ENCODE measurements around the gene DCDC1. TPM values are rescaled to one million over a fixed set of nuclear protein-coding genes. Genes with fewer than 3 reads are reported as not detected.

Gene DCDC1
- total RNA-seq, 1 experiment from 2014 or later = not detected

- DNase-seq (ENCODE audit: low read depth, low spot score) (no peak), ATAC-seq (no peak)
- no peaks in the 10 kb centered on the region for H3K27me3 ChIP-seq (ENCODE audit: control insufficient read depth, insufficient read depth, low read length)
- intact Hi-C loops (cut with micrococcal nuclease; ENCODE audit: unreplicated experiment) (loop anchor here (1.0 to 5.0 kb wide), 2 partner anchors 635 to 936 kb away; no protein-coding TSS in a partner anchor), in situ Hi-C loops (cut with HindIII; ENCODE audit: low pct_unique_long_range_greater_than_20kb, low sequenced_read_pairs) (no loop called here)
- H3K4me3 ChIP-seq (ENCODE audit: low read depth in 2 of 2, low read length in 2 of 2) = no peak overlapping the region
- no TSS peak for BruUV-seq (replicated peaks)
- no peaks in the 10 kb centered on the region for H3K9me3 ChIP-seq (ENCODE audit: control insufficient read depth, insufficient read depth, low read depth, low read length)
- TF ChIP-seq, protein P1, sequence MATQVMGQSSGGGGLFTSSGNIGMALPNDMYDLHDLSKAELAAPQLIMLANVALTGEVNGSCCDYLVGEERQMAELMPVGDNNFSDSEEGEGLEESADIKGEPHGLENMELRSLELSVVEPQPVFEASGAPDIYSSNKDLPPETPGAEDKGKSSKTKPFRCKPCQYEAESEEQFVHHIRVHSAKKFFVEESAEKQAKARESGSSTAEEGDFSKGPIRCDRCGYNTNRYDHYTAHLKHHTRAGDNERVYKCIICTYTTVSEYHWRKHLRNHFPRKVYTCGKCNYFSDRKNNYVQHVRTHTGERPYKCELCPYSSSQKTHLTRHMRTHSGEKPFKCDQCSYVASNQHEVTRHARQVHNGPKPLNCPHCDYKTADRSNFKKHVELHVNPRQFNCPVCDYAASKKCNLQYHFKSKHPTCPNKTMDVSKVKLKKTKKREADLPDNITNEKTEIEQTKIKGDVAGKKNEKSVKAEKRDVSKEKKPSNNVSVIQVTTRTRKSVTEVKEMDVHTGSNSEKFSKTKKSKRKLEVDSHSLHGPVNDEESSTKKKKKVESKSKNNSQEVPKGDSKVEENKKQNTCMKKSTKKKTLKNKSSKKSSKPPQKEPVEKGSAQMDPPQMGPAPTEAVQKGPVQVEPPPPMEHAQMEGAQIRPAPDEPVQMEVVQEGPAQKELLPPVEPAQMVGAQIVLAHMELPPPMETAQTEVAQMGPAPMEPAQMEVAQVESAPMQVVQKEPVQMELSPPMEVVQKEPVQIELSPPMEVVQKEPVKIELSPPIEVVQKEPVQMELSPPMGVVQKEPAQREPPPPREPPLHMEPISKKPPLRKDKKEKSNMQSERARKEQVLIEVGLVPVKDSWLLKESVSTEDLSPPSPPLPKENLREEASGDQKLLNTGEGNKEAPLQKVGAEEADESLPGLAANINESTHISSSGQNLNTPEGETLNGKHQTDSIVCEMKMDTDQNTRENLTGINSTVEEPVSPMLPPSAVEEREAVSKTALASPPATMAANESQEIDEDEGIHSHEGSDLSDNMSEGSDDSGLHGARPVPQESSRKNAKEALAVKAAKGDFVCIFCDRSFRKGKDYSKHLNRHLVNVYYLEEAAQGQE (IDR thresholded peaks at IDR 0.05; ENCODE audit: insufficient read depth in 1 of 2, low read depth in 2 of 2, low read length in 1 of 2) = no peak
- peak; percentile 57; the same call in 1 of the 2 replicates for TF ChIP-seq CTCF (IDR thresholded peaks at IDR 0.05)
- no peak overlapping the region for H3K27ac ChIP-seq (ENCODE audit: low read length)
- POLR2A ChIA-PET = no interaction called here
- H3K4me1 ChIP-seq (ENCODE audit: control insufficient read depth, insufficient read depth, low read length) = no peaks in the 10 kb centered on the region
- CTCF ChIA-PET = no interaction called here
- no peaks in the 10 kb centered on the region for H3K36me3 ChIP-seq (ENCODE audit: control insufficient read depth, insufficient read depth, low read length)
These were observed 133.4 kb downstream of the DCDC1 start for GRCh38 chr11:31236143-31236542.

GRCh38 chr11:31233425-31233824 is 136.1 kb downstream of the DCDC1 start:
- Histone ChIP-seq H3K4me1 (ENCODE audit: control insufficient read depth, insufficient read depth, low read length) (no peaks in the 10 kb centered on the region), H3K27ac (ENCODE audit: low read length) (no peak overlapping the region), H3K36me3 (ENCODE audit: control insufficient read depth, insufficient read depth, low read length) (no peaks in the 10 kb centered on the region), H3K9me3 (ENCODE audit: control insufficient read depth, insufficient read depth, low read depth, low read length) (no peaks in the 10 kb centered on the region), H3K27me3 (ENCODE audit: control insufficient read depth, insufficient read depth, low read length) (no peaks in the 10 kb centered on the region), H3K4me3 (ENCODE audit: low read depth in 2 of 2, low read length in 2 of 2) (no peak overlapping the region)
- BruUV-seq (replicated peaks) = no TSS peak
- TF ChIP-seq CTCF (IDR thresholded peaks at IDR 0.05) (peak; percentile 36; the same call in 1 of the 2 replicates), POLR2AphosphoS5 (IDR thresholded peaks at IDR 0.05; ENCODE audit: low read depth, low read length) (no peak)
- ChIA-PET CTCF (interaction anchor here (1.8 kb wide), 1 partner anchor 126 kb away, joined by 9 read pairs; no protein-coding TSS in a partner anchor), POLR2A (no interaction called here)
- intact Hi-C loops (cut with micrococcal nuclease; ENCODE audit: unreplicated experiment) = loop anchor here (1.0 kb wide), 2 partner anchors 126 to 273 kb away; no protein-coding TSS in a partner anchor
- no peak for DNase-seq (ENCODE audit: low read depth, low spot score)
- in situ Hi-C loops (cut with HindIII; ENCODE audit: low pct_unique_long_range_greater_than_20kb, low sequenced_read_pairs) = no loop called here
- peak; percentile 72; the same call in 1 of the 2 replicates for ATAC-seq

DNA sequence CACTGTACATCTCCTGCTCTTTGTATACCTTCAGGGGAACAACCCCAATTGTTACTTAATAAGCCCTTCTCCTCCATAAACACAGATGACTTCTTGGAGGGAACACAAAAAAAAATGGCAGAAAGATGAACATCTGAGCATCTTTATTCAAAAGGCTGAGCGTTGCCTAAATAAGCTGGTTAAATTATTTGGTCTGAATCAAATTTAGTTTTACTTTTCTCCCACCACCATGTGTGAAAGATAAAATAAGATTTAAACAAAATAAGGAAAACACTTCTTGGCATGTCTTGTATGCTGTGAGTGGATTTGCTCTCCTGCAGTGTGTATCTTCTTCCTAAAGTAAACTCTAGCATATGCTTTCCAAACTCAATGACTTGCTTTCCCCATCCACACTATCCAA is 137.9 kb downstream of the DCDC1 start:
- H3K27ac ChIP-seq (ENCODE audit: low read length) = no peak overlapping the region
- intact Hi-C loops (cut with micrococcal nuclease; ENCODE audit: unreplicated experiment) (no loop called here), in situ Hi-C loops (cut with HindIII; ENCODE audit: low pct_unique_long_range_greater_than_20kb, low sequenced_read_pairs) (no loop called here)
- ChIA-PET CTCF (no interaction called here), POLR2A (no interaction called here)
- TF ChIP-seq CTCF (IDR thresholded peaks at IDR 0.05) (no peak), POLR2AphosphoS5 (IDR thresholded peaks at IDR 0.05; ENCODE audit: low read depth, low read length) (no peak), TCF7L2 (IDR thresholded peaks at IDR 0.05; ENCODE audit: low read depth, low read length) (no peak), SIN3A (IDR thresholded peaks at IDR 0.05; ENCODE audit: borderline replicate concordance, insufficient read depth, low read depth, low read length) (no peak)
- TF ChIP-seq, protein P1 (IDR thresholded peaks at IDR 0.05; ENCODE audit: insufficient read depth in 1 of 2, low read depth in 2 of 2, low read length in 1 of 2) = no peak
- H3K27me3 ChIP-seq (ENCODE audit: control insufficient read depth, insufficient read depth, low read length) = no peaks in the 10 kb centered on the region
- no peak overlapping the region for H3K4me3 ChIP-seq (ENCODE audit: low read depth in 2 of 2, low read length in 2 of 2)
- DNase-seq (ENCODE audit: low read depth, low spot score) = no peak
- H3K36me3 ChIP-seq (ENCODE audit: control insufficient read depth, insufficient read depth, low read length) = no peaks in the 10 kb centered on the region
- ATAC-seq = no peak
- no TSS peak for BruUV-seq (replicated peaks)
- no peaks in the 10 kb centered on the region for H3K9me3 ChIP-seq (ENCODE audit: control insufficient read depth, insufficient read depth, low read depth, low read length)
- H3K4me1 ChIP-seq (ENCODE audit: control insufficient read depth, insufficient read depth, low read length) = no peaks in the 10 kb centered on the region

Measured in Panc1 (cell line).